PC-9 (cell line): ENCODE measurements around the gene MPZ. TPM values are rescaled to one million over a fixed set of nuclear protein-coding genes. Genes with fewer than 3 reads are reported as not detected.

Source experiments
- BruUV-seq: library from RNA; stranded (reverse); fragments of 400-500 nt; replicated peaks from 2 replicates; lab custom pipeline; 2021; lab: Mats Ljungman, UMichigan
- CTCF ChIA-PET: fragments of 300-600 bp; sonication (Branson Sonifier 250); formaldehyde crosslinking; loops from one replicate; lab custom pipeline; 2022; ENCODE audit warnings: antibody characterized with exemption; lab: Charles Lee
- POLR2A ChIA-PET: fragments of 300-600 bp; sonication (Branson Sonifier 250); formaldehyde crosslinking; loops from one replicate; lab custom pipeline; 2022; ENCODE audit warnings: antibody characterized with exemption; ENCODE audit not compliant: unreplicated experiment; lab: Charles Lee
- DNase-seq, 2 experiments: peaks; one replicate each; pipeline versions ENCODE4 v3.0.0 to v3.0.0-alpha.2; 2015 to 2022; ENCODE audit warnings: mixed read lengths in 1 of 2
- H2AFZ ChIP-seq: fragments of 200-600 bp; sonication (generic); 2 replicates; pipeline ENCODE4 v1.8.1; 2017; ENCODE audit warnings: antibody characterized with exemption
- H3F3A ChIP-seq: fragments of 200-600 bp; sonication (generic); 2 replicates; pipeline ENCODE4 v1.8.1; 2017; ENCODE audit warnings: antibody characterized with exemption, mild to moderate bottlenecking, low read depth; ENCODE audit not compliant: insufficient read depth
- H3K27ac ChIP-seq: fragments of 200-600 bp; sonication (generic); 2 replicates; pipeline ENCODE4 v1.6.1; 2016; ENCODE audit warnings: mixed run types
- H3K27me3 ChIP-seq: fragments of 200-600 bp; sonication (generic); 2 replicates; pipeline ENCODE4 v1.6.1; 2016; ENCODE audit warnings: low read depth, mixed run types; ENCODE audit not compliant: insufficient read depth
- H3K36me3 ChIP-seq: fragments of 200-600 bp; sonication (generic); 2 replicates; pipeline ENCODE4 v1.6.1; 2016; ENCODE audit warnings: low read depth, mixed run types
- H3K4me1 ChIP-seq: fragments of 200-600 bp; sonication (generic); replicated peaks from 2 replicates; pipeline ENCODE4 v1.6.1; 2016; ENCODE audit warnings: mixed run types; ENCODE audit not compliant: insufficient read depth
- H3K4me2 ChIP-seq: fragments of 200-600 bp; sonication (generic); 2 replicates; pipeline ENCODE4 v1.6.1; 2017; ENCODE audit warnings: mixed run types
- H3K4me3 ChIP-seq: fragments of 200-600 bp; sonication (generic); 2 replicates; pipeline ENCODE4 v1.6.1; 2016; ENCODE audit warnings: mixed run types
- H3K79me2 ChIP-seq: fragments of 200-600 bp; sonication (generic); 2 replicates; pipeline ENCODE4 v1.6.1; 2017; ENCODE audit warnings: low read depth, mixed run types
- H3K9me2 ChIP-seq: fragments of 200-600 bp; sonication (generic); 2 replicates; pipeline ENCODE4 v1.8.1; 2017; ENCODE audit warnings: mild to moderate bottlenecking; ENCODE audit not compliant: insufficient read depth
- H3K9me3 ChIP-seq: fragments of 200-600 bp; sonication (generic); 2 replicates; pipeline ENCODE4 v1.8.1; 2016; ENCODE audit warnings: low read depth; ENCODE audit not compliant: insufficient read depth
- H4K20me1 ChIP-seq: fragments of 200-600 bp; sonication (generic); 2 replicates; pipeline ENCODE4 v1.8.1; 2017; ENCODE audit not compliant: insufficient read depth
- EZH2 ChIP-seq: fragments of 200-600 bp; sonication (generic); IDR thresholded peaks from 2 replicates; pipeline ENCODE4 v1.8.0; 2017; ENCODE audit warnings: antibody characterized with exemption, low read depth
- intact Hi-C: fragments of 100-400 bp; cut with micrococcal nuclease; formaldehyde crosslinking; loops from one replicate; pipeline ENCODE4 v1.10.0; 2022; ENCODE audit not compliant: unreplicated experiment
- total RNA-seq: library from RNA; stranded (reverse); gene quantifications from 2 replicates; pipeline ENCODE4 v1.2.3, GENCODE V29; 2021
- TF ChIP-seq, protein P1 (sequence below): fragments of 200-600 bp; sonication (generic); conservative IDR thresholded peaks from 2 replicates; pipeline ENCODE4 v1.6.1; 2017; ENCODE audit warnings: mixed run types, antibody characterized with exemption, mild to moderate bottlenecking, moderate library complexity

The MPZ gene
- total RNA-seq, 1 experiment from 2014 or later, result 0.39 TPM

GRCh38 chr1:161351482-161351881 is 41.7 kb upstream of the MPZ start:
- ChIA-PET CTCF (no interaction called here), POLR2A (interaction anchor here (0.6 kb wide), 1 partner anchor 636 kb away, joined by 4 read pairs; no protein-coding TSS in a partner anchor)
- H3K27ac ChIP-seq, result no peak overlapping the region
- no peak for DNase-seq
- H2AFZ ChIP-seq, result no peak overlapping the region
- H3F3A ChIP-seq, result no peaks in the 10 kb centered on the region
- BruUV-seq, result no TSS peak
- H3K4me1 ChIP-seq, result no peaks in the 10 kb centered on the region
- H3K79me2 ChIP-seq, result no peaks in the 10 kb centered on the region
- intact Hi-C loops, result no loop called here
- no peaks in the 10 kb centered on the region for H3K27me3 ChIP-seq
- H3K9me3 ChIP-seq, result no peaks in the 10 kb centered on the region
- H3K9me2 ChIP-seq, result no peaks in the 10 kb centered on the region
- peaks cover 12% of the 10 kb centered on the region for H3K36me3 ChIP-seq
- TF ChIP-seq, protein P1, sequence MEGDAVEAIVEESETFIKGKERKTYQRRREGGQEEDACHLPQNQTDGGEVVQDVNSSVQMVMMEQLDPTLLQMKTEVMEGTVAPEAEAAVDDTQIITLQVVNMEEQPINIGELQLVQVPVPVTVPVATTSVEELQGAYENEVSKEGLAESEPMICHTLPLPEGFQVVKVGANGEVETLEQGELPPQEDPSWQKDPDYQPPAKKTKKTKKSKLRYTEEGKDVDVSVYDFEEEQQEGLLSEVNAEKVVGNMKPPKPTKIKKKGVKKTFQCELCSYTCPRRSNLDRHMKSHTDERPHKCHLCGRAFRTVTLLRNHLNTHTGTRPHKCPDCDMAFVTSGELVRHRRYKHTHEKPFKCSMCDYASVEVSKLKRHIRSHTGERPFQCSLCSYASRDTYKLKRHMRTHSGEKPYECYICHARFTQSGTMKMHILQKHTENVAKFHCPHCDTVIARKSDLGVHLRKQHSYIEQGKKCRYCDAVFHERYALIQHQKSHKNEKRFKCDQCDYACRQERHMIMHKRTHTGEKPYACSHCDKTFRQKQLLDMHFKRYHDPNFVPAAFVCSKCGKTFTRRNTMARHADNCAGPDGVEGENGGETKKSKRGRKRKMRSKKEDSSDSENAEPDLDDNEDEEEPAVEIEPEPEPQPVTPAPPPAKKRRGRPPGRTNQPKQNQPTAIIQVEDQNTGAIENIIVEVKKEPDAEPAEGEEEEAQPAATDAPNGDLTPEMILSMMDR, result no peak
- no peak for TF ChIP-seq EZH2
- H4K20me1 ChIP-seq, result 0 out of 2 replicates have a peak, but pooled peaks cover 4% of the 10 kb centered on the region
- H3K4me2 ChIP-seq, result no peak overlapping the region
- no peak overlapping the region for H3K4me3 ChIP-seq

- intact Hi-C loops, result no loop called here
- no peaks in the 10 kb centered on the region for H3F3A ChIP-seq
- 0 out of 2 replicates have a peak, but pooled peaks cover 4% of the 10 kb centered on the region for H4K20me1 ChIP-seq
- no peak overlapping the region for H2AFZ ChIP-seq
- POLR2A ChIA-PET, result no interaction called here
- H3K27me3 ChIP-seq, result no peaks in the 10 kb centered on the region
- H3K79me2 ChIP-seq, result no peaks in the 10 kb centered on the region
- BruUV-seq, result no TSS peak
- H3K4me2 ChIP-seq, result no peak overlapping the region
- no peak overlapping the region for H3K27ac ChIP-seq
- H3K36me3 ChIP-seq, result peaks cover 12% of the 10 kb centered on the region
- no peaks in the 10 kb centered on the region for H3K9me2 ChIP-seq
- DNase-seq, result no peak
- no peak overlapping the region for H3K4me3 ChIP-seq
- no peaks in the 10 kb centered on the region for H3K4me1 ChIP-seq
- TF ChIP-seq, protein P1, result no peak
- TF ChIP-seq EZH2, result no peak
- no peaks in the 10 kb centered on the region for H3K9me3 ChIP-seq
- CTCF ChIA-PET, result no interaction called here
Observed at GRCh38 chr1:161350671-161351070, 40.9 kb upstream of the MPZ start.

- Histone ChIP-seq H2AFZ (no peak overlapping the region), H3K4me2 (no peak overlapping the region), H3K27me3 (no peaks in the 10 kb centered on the region), H3F3A (no peaks in the 10 kb centered on the region), H3K36me3 (no peaks in the 10 kb centered on the region), H3K4me1 (no peaks in the 10 kb centered on the region), H3K27ac (no peak overlapping the region), H3K4me3 (no peak overlapping the region), H3K9me2 (no peaks in the 10 kb centered on the region), H4K20me1 (no peaks in the 10 kb centered on the region), H3K9me3 (no peaks in the 10 kb centered on the region), H3K79me2 (no peaks in the 10 kb centered on the region)
- intact Hi-C loops, result no loop called here
- no TSS peak for BruUV-seq
- TF ChIP-seq EZH2, result no peak
- TF ChIP-seq, protein P1, result no peak
- DNase-seq, result no peak
- POLR2A ChIA-PET, result no interaction called here
- CTCF ChIA-PET, result no interaction called here
Observed at GRCh38 chr1:161342821-161343220, 33.1 kb upstream of the MPZ start.
